NCI-H446 treated with DMSO at 0.1 percent for 48 hours (cell line): ENCODE data around the gene DVL2.

ENCODE experiments used
- DNase-seq: peaks from one replicate; lab custom pipeline; 2025; lab: John Stamatoyannopoulos, UW

The DVL2 gene

GRCh38 chr17:7237761-7238419 is 3.6 kb upstream of the DVL2 start:
- DNase-seq = no peak

- DNase-seq = no peak
Measured at GRCh38 chr17:7237266-7237760, 3.0 kb upstream of the DVL2 start.

DNA sequence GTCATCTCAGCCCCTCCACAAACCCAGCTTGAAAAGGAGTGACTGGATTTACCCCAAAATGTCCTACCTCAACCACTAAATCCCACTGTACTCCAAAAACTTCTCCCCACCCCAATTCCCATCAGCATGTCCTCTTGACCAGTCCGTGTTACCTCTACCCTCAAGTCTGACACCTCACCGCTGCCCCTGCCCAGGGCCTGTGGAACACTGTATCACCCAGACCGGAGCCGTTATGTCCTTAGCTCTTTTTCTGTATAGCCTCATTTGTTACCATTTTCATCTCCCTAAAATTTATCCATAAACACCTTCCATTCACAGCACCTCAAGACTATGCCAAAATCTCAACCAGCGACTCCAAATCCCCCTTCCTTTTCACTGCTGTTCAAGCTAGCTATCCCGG is 2.5 kb upstream of the DVL2 start:
- no peak for DNase-seq

DNA sequence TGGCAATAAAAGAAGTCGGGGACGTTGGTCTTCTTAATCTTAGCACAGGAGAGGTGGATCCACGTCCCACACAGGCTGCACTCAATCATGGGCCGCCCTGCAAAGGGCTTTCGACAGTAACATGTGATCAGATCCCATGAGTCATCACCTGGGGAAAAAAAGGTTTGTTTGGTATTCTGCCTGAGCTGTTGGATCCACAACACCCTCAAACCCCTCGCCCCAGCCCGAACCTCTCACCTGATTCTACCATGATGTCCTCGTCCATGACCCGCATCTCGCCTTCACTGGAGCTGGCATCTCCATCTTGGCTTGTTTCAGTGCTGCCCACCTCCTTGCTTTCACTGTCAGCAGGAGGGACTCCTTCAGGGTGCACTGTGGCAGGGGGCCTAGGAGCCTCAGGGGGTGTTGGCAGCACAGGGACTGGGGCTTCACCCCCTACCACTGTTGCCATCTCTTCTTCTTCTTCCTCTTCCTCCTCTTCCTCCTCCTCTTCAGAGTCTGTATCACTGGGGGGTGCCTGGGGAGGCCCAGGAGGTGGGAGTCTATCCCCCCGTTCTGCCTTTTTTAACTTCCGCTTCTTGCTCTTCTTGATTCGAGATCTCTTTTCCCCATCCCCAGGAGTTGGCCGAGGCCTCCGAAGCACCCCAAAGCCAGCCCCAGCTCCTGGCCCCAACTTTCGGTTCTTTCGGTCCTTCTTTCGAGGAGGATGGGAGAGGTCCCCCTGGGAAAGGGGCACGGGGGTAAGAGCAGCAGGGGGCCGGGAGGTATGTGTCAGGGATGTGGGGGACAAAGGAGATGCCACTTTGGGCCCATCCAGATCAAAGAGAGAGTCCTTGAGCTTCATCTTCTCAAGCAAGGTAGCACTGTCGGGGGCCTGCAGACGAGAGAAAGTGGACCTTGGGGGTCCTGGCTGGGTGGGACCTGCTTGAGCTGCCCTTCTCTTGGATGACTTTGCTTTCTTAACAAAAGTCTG is 1.7 kb upstream of the DVL2 start:
- DNase-seq = no peak

- no peak for DNase-seq
Measured at GRCh38 chr17:7233701-7234082, 625 bp downstream of the DVL2 start.

GRCh38 chr17:7232114-7232513 is 2.2 kb downstream of the DVL2 start:
- no peak for DNase-seq

DNA sequence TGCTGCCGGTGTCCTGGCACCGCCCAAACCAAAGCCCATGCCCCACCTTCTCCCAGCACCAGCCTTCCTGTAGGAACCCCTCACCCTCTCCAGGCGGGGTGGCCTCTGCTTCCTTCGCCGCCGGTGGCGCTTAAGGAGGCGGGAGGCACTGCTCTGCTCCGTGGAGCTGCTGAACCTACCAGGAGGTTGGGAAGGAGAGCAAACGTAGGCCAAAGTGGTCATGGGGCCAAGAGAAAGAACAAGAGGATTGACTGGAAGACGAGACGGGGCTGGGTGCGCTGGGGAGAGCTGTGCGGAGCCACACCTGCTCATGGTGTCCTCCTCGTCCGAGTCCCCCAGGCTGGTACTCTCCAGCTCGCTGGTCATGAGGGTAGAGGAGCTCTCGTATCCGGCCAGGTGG is 4.8 kb downstream of the DVL2 start:
- no peak for DNase-seq

GRCh38 chr17:7228920-7229319 is 5.4 kb downstream of the DVL2 start:
- DNase-seq = no peak

DNA sequence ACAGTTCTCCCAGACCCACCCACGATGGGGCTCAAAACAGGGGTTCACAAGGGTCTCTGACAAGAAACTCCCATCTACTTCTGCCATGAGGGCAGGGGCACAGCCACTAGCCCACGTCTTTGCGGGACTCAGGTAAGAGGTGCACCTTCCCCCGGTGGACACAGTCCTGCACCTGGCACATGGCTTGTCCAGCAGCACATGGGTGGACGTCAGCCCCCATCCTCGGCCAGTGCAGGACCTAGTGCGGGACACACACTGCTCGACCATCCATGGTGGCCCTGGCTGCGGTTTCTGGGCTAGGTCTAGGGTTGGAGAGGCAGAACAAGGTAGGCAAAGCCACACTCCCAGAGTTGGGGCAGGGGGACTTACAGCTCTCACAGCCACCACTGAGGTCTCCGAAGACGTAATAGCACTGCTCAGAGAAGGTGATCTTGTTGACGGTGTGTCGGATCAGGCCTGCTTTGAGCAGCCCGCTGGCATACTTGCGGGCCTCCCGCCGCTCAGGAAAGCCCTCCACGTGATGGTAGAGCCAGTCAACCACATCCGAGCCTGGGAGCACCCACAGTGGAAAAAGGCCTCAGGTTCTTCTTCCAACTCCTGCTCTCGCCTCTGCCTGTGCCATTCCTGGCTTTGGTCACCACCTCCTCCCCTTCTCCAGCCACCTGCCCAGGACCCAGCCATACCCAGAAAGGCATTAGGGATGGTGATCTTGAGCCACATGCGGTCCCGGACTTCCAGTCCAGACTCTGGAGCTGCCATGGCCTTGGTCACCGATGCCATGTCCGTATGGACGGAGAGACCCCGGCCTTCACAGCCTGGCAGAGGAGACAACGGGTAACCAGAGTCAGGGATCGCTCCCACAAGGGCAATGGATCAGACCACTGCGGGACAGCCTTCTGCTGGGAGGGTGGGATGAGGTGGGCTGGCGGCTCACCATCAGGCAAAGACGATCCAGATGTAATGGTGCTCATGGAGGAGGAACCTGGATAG is 7.3 kb downstream of the DVL2 start:
- DNase-seq = no peak

GRCh38 chr17:7225711-7226331 is 8.5 kb downstream of the DVL2 start:
- no peak for DNase-seq

DNA sequence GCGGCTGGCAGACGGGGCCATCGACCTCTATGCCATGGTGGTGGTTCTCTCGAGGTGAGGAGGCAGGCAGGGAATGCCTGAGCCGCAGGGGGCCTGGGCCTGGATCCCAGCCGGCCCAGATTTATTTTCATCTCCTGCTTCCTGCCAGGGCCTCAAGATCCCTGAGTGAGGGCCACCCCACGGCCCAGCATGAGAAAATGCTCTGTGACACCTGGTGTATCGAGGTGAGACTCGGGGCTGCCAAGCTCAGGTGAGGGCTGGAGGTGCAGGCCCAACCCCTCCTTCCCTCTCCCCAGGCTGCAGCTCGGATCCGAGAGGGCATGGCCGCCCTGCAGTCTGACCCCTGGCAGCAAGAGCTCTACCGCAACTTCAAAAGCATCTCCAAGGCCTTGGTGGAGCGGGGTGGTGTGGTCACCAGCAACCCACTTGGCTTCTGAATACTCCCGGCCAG is 9.6 kb downstream of the DVL2 start:
- DNase-seq = no peak

GRCh38 chr17:7224110-7224509 is 10.2 kb downstream of the DVL2 start:
- no peak for DNase-seq

DNA sequence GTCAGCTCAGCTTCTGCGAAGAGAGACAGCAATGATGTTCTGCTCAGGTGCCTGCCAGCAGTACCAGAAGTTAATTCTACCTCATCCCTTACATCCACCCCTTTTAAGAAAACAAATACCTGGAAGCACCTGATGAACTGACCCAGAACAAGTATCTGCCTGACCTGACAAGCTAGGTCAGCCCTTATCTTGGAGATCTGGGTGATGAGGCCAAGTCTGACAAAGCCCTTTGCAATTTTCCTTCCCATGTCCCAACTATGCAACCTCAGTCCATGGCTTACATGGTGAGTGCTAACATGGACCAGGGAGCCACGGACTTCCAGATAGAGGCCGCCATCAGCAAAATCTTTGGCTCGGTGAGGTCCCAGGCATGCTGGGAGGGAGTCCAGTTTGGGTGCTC is 10.9 kb downstream of the DVL2 start:
- DNase-seq = no peak

- no peak for DNase-seq
Measured at GRCh38 chr17:7222972-7223292, 11.4 kb downstream of the DVL2 start.

DNA sequence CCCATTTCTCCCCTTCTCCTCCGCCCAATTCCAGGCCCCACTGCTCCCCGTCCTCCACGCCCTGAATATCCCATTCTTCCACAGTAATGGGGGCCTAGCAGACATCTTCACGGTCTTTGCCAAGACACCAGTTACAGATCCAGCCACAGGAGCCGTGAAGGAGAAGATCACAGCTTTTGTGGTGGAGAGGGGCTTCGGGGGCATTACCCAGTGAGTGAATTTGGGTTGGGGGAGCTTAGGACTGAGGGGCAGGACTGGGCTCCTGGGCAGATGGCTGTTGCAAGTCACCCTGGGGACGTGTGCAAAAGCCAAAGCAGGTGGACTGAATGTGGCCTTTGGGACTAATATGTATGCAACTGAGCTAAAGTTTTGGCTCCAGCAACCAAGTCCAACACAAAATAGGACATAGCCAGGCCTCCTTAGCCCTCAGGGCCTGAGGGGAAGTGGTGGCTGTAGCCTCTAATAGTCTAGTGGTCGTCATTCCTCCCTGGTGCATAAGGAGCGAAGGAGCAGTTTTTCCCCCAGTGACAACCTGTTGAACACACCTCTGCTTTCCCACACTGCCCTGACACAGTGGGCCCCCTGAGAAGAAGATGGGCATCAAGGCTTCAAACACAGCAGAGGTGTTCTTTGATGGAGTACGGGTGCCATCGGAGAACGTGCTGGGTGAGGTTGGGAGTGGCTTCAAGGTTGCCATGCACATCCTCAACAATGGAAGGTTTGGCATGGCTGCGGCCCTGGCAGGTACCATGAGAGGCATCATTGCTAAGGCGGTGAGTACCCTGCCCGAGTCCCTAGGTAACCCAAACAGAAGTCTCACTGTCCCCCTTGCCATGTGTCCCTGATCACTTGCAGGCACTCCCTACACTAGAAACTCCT is 12.0 kb downstream of the DVL2 start:
- no peak for DNase-seq

DNA sequence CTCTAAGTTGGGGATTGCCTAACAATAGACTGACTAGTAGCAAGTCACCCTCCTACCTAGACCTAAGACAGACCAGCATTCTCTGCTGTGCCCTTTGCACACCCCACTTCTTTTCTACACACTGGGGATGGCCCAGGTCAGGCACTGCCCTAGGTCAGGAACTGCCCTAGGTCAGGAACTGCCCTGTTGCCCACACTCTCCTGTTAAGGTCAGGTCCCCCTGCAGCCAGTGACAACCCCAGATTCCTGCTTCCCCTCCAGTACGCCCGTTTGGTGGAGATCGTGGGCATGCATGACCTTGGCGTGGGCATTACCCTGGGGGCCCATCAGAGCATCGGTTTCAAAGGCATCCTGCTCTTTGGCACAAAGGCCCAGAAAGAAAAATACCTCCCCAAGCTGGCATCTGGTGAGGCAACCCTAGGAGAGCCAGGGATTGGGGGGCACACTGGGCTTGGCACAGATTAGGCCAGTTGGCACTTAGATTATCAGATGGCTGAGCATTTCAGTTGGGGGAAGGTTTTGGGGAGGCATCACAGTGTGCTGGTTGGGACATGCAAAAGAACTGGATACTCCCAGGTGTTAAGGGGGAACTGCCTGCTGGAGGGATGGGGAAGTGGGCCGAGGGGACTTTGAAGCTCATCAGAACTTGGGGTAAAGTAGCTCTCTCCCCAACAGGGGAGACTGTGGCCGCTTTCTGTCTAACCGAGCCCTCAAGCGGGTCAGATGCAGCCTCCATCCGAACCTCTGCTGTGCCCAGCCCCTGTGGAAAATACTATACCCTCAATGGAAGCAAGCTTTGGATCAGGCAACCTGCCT is 12.8 kb downstream of the DVL2 start:
- no peak for DNase-seq

DNA sequence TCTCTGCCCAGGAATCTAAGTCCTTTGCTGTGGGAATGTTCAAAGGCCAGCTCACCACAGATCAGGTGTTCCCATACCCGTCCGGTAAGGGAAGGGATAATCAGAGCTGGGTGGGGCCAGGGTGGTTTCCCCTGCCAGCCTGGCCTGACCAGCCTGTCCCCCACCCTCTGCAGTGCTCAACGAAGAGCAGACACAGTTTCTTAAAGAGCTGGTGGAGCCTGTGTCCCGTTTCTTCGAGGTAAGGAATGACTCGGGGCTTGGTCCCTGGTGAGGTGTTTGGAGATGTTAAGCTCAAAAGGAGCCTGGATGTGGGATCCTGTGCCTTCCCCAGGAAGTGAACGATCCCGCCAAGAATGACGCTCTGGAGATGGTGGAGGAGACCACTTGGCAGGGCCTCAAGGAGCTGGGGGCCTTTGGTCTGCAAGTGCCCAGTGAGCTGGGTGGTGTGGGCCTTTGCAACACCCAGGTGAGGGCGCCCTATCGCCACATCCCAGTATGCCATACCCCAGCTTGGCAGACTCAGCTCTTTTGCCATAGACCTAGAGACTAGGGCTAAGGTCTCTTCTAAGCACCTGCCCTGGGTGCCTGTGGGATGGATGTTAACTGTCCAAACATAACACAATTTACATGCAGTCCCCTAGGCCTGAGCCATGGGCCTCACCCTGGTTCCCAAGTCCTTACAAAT is 13.6 kb downstream of the DVL2 start:
- DNase-seq = no peak

GRCh38 chr17:7219812-7220592 is 14.3 kb downstream of the DVL2 start, which contains the start of the genes ACADVL and DLG4:
ACADVL (plus strand) TSS chr17:7219938; CDS start chr17:7219985, 47 bp downstream.
DLG4 (minus strand) TSS chr17:7219836.
- DNase-seq = peak; percentile 58
